HT1080 (cell line): Measurements from ENCODE around the gene USP14. TPM values are rescaled to one million over a fixed set of nuclear protein-coding genes. Genes with fewer than 3 reads are reported as not detected.

Experiments
- DNase-seq: peaks from one replicate; pipeline ENCODE4 v3.0.0-alpha.2; 2015; ENCODE audit warnings: low read depth
- small RNA-seq: library from RNA; depleted of rRNA; stranded (forward); fragments of <200 nt; gene quantifications from one replicate; pipeline ENCODE3, GENCODE V24; 2014
- total RNA-seq: library from RNA; depleted of rRNA; stranded (reverse); fragments of >200 nt; shearing (Covaris generic); gene quantifications from 2 replicates; pipeline ENCODE4 v1.2.3, GENCODE V29; 2014; rRNA removed

The USP14 gene
- total RNA-seq, 1 experiment from 2014 or later = 30.6 TPM

DNA sequence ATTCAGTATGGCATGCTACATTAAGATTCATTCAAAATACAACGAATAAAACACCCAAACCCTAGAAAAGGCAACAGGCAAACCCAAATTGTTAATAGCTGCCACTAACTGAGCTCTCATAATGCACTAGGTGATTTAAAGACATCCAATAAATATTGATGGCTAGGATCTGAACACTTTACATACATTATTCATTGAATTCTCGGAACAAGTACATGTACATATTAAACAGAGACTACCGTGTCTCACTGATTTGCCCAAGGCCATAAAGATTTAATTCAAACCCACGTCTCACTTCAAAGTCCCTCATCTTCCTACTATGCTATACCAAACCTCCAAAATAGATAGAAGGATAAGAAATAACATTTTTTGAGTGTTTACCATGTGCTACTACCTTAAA lies 67.4 kb downstream of the USP14 start:
- DNase-seq = no peak

GRCh38 chr18:227374-227773 lies 69.0 kb downstream of the USP14 start:
- DNase-seq = no peak

DNA sequence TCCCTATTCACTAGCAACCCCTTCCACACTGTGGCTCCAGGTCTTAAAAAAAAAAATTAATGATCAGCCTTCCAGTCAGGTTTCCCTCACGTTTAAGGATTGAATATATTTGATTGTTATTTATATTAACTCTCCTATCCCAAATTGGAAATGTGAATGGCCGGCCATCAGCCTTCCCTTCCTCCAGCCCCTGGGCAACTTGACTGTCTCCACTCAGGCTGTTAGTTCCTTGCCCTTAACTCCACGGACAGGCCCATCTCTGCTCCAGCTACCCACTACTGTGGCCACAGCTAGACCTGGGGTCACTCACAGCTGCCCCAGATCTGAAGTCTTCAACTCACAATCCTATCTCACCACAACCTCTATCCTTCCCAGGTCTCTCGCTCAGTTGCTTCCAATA lies 69.5 kb downstream of the USP14 start:
- DNase-seq = no peak

DNA sequence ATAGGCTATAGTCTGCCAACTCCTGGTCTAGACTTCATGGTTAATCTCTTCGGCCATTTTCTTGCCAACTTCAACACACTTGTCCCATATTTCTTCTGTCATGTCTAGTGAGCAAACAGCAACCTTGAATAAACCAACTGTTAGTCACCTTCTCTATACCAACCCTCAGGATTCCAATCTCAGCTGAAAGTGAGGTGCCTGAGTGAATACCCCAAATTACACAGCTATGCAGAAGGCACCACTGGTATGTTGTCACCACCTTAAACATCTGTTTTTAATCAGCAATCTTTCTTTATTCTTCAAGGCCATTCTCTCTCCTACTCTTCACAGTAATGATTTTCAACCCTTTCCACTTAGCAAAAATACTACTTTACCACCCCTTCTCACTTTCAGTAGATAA lies 70.2 kb downstream of the USP14 start:
- DNase-seq = no peak

DNA sequence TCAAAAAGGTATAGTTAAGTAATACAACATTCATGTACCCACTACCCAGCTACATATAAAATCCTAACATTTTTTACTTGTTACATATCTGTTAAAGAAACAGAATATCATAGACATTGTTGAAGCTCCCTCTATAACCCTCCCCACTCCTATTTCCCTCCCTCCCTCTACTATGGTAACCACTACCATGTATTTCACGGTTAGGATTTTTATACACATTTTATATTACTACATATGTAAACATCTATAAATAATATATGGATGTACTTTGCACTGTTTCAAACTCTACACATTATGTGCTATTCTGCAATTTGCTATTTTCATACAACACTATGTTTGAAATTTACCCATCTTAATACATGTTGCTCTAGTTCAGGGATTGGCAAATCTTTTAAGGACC lies 73.2 kb downstream of the USP14 start:
- no peak for DNase-seq

- no peak for DNase-seq
Observed at GRCh38 chr18:240175-240574, 81.8 kb downstream of the USP14 start.

DNA sequence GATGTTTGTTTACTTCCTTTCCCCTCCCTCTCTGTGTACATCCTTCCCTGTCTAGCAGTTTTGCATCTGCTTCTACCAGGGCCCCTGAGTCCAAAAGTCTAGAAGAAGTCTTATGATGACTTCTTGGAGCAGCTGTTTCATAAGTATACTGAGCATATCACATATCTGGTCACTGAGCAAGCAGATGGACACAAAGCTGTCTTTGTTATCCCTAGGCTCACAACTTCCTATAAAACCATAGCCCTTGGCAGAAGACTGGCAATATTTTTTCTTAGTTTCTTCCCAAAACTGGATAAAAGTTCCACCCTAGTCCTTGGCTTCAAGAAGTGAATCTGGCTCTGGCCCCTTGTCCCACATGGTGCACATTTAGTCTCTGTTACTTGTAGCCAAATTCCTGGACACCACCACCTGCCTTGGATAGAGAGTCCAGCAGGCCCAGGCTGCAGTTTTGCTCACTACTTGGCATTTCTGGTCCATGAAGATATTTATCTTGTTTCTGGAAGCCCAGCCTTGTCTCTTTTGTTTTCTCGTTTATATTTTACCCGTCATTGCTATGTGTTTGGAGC lies 87.0 kb downstream of the USP14 start:
- DNase-seq = peak; percentile 27

GRCh38 chr18:248053-248452 lies 89.7 kb downstream of the USP14 start:
- DNase-seq = no peak

GRCh38 chr18:250685-251084 lies 92.3 kb downstream of the USP14 start:
- peak; percentile 15 for DNase-seq

DNA sequence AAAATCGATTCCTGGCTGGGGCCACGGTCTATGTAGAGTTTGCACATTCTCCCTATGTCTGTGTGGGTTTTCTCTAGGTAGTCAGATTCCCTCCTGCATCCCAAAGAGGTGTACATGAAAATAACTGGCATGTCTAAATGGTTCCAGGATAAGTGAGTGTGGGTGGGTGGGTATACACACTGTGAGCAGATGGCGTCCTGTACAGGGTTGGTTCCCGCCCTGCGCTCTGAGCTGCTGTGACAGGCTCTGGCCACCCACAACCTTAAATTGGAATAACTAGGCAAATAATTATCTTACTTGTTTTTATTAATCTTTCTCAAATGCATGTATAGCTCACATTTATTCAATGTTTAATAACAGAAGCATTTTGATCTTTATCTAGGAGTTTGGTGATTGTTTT lies 93.2 kb downstream of the USP14 start:
- no peak for DNase-seq

DNA sequence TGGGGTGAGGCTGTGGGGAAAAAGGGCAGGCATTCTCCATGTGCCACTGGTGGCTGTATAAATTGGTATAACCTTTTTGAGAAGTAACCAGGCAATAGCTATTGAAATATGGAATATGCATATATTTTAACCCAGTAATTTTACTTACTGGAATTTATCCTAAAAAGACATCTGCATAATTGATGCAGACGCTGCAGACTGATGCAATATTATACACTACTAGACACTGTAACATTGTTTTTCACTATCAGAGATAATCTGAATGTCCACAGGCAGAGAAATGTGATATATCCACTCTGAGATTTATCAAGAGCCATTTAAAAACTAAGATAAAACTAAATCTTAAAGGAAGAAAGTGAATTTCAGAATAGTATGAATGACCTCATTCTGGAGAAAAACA lies 94.8 kb downstream of the USP14 start:
- DNase-seq = no peak

DNA sequence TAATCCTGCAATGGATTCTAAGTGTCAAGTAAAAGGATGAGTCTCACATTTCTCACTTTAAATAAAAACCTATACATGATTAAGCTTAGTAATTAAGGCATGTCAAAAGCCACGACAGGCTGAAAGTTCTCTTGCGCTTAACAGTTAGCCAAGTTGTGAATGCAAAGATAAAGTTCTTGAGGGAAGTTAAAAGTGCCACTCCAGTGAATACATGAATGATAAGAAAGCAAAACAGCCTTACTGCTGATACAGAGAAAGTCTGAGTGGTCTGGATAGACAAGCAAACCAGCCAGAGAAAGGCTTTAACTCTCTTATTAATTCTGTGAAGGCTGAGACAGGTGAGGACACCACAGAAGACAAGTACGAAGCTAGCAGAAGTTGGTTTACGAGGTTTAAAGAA lies 96.8 kb downstream of the USP14 start:
- no peak for DNase-seq

DNA sequence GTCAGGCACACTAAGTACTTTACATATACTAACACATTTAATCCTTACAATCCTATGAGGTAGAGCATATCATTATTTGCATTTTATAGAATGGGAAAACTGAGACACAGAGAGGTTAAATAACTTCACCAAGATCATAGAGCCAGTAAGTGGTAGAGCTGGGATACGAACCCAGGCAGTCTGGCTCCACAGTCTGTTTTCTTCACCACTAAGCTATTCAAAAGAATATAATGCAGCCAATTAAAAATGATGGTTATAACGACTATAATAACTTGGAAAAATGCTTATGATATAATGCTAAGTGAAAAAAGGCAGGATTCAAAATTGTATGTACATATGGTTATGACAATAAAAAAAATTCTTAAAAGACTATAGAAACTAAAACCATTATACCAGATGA lies 102.2 kb downstream of the USP14 start:
- DNase-seq = no peak

GRCh38 chr18:261398-262073 lies 103.2 kb downstream of the USP14 start:
- DNase-seq = no peak

Small RNAs within 50 kb of the gene (small RNA-seq; reads per million reads assigned to genes)
- gene MIR8078 = not detected

Other genes starting within 250 kb of the USP14 start
- not detected in 2 replicates for gene TUBB8B, start 108.9 kb upstream of the USP14 start, total RNA-seq
- 40.3 and 43.2 TPM in 2 replicates for gene THOC1, start 109.5 kb downstream of the USP14 start, total RNA-seq